Kidney capillary endothelial cell (primary cell): Measurements from ENCODE around the gene BCAN.

Experiments
- DNase-seq: peaks from one replicate; pipeline ENCODE4 v3.0.0-alpha.2; 2018; ENCODE audit warnings: low spot score

Gene BCAN

DNA sequence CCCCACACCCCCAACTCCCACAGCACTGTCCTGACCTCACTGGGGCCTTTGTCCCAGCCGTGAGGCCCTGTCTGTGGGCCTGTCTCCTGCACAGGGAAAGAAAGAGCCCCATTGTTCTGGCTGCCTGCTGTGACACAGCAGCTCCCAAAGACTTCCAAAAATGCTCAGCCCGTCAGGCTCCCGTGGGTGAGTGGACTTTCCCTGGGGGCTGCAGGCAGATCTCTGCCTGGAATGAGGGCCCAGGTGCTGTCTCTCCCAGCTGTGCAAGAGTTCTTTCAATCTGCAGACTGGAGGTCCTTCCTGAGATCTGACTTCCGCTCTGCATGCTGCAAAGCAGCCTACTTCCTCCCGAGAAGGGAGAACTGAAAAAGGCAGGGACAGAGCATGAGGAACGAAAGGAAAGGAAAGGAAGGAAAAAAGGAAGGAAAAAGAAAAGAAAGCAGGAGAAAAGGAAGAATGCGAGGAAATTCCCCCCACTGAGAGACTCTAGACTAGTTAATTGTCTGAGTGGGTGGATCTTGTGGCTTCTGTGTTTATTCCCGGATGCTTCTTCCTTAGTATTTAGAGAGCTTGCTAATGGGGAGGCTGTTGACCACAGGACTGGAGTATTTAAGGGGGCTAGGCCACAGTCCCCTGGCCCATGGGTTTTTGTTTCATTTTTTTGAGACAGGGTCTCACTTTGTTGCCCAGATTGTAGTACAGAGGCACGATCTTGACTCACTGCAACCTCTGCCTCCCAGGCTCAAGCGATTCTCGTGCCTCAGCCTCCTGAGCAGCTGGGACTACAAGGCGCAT lies 20.3 kb downstream of the BCAN start:
- DNase-seq = peak; percentile 52

DNA sequence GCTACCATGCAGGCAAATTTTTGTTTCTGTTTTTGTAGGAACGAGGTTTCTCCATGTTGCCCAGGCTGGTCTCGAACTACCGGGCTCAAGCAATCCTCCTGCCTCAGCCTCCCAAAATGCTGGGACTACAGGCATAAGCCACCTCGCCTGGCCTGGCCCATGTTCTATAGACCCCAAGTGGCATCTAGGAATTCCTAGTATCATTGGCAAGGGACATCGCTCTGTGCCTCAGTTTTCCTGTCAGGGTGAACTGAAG lies 20.8 kb downstream of the BCAN start:
- DNase-seq = no peak

DNA sequence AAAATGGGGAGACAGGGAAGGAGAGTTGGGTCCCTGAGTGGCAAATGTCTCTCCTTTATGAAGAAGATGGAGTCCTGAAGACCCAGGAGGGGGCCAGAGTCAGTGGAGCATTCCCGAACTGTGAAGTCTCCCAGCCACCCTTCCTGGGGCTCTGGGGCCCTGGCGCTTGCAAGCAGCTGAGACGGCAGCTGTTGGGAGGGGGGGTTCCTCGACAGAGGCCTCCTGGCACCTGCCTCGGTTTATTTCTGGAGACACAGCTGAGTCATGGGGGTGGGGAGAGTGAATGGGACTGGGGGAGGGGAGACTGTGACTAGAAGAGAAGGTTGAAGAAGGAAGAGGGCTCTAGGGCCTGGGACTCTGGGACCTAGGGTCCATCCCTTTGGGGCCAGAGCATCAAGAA lies 21.3 kb downstream of the BCAN start:
- DNase-seq = no peak

DNA sequence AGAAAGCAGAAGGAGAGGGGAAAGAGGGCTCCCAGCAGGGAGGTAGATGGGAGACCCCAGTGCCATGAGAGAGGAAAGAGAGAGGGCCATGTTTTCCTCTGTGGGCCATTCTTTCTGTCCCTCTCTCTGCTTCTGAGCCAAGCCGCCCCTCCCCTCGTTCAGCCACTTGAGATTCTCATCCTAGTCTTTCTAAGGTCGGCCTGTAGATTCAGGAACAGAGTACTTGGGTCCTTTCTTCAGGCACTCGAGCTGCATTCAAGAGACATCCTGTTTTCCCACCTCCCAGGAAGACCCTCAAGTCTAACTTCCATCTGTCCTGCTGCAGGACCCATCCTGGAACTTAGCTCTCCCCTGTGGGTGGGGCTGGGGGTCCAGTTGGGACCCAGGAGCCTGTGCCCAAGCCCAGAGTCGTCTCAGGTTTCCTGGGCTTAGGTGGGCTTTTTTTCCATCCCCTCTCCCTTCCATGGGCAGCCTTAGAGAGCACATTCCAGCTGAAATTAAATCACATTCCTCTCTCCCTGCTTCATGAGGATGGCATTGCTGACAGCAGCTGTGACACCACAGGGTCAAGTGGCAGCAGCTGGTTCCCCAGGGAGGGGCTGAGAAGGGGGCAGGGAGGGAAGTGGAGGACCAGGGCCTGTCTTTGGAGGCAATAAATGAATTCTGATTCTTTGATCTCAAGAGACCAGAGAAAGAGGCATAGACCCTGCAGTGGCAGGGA lies 22.3 kb downstream of the BCAN start:
- no peak for DNase-seq

DNA sequence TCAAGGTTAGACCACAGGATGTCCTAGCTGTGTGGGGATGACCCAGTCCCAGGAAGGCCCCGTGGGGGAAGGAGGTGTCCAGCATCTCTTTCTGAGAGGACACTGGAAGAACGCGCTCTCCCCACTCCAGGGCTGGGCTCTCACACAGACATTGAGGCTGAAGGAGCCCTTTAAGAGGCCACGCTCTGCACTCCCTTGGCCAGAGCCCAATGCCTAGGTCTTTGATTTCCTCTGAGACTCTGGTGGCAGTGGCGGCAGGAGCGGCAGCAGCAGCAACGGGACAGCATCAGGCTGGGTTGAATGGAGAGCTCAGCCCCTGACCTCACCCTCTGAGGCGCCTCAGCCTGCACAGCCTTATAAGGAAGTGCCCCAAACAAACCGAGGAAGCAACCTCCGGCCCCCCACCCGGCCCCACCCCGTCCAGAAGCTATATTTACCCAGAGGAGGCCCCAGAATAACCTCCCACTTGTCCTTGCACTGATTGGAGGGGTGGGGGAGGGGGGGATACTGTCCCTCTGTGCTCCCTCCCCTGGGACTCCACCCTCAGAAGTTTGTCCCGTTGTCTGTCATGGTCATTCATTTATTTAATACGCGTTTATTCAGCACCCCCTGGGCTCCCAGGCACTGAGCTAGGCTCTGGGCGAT lies 23.0 kb downstream of the BCAN start:
- peak; percentile 76 for DNase-seq

DNA sequence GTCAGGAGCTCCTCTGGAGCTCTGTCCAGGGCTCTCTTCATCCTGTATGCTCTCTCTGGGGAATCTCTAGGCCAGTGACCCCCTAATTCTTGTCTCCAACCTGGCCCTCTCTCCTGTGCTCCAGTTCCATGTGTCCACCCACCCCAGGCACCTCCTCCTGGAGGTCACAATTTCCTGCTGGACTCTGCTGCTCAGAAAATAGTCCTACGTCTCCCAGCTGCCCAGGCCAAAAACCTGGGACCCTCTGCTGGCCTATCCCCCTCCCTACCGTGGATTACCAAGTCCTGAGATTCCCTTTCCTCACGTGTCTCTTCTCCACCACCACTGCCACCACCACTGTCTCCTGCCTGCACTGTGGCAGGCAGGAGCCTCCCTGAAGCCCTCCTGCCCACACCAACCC lies 23.6 kb downstream of the BCAN start:
- no peak for DNase-seq

DNA sequence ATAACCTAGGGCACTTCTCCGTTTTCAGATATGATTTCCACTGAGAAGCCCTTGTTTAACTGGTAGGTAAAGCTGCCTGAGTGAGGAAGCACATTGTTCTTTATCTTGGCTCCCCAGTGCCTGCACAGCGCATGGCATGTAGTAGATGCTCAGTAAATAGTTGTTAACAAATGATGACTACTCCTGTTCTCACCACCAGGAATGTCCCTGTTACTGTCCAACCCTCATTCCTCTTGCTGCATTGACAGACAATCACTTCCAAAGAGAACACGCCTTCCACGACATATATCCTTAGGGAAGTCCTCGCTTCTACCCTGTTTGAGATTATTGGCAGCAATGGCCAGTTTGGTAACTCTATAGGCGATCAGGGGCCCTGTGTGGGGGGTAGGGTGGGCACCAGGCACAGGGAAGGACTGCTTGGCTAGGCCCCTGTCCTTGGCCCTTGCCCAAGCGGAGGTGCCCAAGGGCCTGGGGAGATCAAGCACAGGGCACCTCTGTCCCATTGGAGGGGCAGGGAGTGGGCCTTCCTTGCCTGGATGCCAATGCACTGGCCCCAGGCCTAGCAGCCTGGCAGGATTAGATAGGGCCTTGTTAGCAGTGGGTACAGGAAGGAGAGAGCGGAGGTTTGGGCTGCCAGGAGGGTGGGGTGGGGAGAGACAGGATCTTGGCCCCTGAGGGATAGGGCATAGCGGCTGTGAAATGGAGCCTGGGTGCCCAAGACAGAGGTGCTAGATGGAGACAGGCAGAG lies 25.1 kb downstream of the BCAN start:
- peak; percentile 48 for DNase-seq

DNA sequence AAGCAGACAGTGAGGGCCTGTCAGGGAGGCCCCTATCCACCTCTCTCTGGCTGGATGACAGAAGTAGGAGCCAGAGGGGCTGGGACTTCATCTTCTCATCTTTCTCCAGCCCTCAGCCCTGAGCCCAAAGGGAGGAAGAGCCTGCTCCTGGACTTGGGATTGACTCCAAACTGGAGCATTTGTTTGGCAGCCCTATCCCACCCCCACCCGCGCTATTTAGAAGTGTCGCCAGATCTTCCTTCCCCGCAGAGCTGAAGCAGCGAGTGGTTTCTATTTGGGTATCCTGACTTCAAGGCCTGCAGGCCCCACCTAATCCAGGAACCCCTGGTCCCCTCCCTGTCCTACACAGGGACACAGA lies 25.7 kb downstream of the BCAN start:
- no peak for DNase-seq

DNA sequence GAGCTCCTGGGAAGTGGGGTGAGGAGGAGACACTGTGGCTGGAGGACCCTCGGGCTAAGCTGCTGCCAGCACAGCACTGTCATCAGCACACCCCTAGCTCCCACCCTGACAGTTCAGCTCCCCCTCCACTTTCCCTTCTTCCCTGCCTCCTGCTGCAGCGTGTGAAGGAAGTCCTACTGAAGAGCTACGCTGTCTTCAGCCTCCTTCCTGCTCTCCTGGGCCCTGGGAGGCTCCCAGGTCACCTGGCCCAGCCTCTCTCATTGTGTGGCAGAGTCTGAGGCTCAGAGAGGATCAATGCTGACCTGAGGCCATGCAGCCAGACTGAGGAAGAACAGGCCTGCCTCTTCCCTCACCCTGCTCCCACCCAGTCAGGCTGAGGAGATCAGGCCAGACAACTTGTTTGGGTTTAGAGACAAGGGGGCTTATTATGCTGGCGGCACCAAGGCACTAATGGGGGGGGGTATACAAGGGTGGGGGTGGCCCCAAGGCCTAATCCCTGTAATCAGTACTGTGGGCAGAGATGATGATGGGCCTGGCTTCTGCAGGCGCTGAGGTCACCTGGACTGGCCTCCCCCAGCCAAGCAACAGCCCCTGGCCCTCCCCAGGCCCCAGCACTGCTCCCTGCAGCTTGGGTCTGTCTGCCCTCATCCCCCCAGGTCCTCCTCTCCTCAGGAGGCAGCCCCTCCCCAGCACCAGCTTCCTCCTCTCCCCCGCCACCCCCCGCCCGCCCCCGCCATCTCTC lies 26.2 kb downstream of the BCAN start:
- no peak for DNase-seq

DNA sequence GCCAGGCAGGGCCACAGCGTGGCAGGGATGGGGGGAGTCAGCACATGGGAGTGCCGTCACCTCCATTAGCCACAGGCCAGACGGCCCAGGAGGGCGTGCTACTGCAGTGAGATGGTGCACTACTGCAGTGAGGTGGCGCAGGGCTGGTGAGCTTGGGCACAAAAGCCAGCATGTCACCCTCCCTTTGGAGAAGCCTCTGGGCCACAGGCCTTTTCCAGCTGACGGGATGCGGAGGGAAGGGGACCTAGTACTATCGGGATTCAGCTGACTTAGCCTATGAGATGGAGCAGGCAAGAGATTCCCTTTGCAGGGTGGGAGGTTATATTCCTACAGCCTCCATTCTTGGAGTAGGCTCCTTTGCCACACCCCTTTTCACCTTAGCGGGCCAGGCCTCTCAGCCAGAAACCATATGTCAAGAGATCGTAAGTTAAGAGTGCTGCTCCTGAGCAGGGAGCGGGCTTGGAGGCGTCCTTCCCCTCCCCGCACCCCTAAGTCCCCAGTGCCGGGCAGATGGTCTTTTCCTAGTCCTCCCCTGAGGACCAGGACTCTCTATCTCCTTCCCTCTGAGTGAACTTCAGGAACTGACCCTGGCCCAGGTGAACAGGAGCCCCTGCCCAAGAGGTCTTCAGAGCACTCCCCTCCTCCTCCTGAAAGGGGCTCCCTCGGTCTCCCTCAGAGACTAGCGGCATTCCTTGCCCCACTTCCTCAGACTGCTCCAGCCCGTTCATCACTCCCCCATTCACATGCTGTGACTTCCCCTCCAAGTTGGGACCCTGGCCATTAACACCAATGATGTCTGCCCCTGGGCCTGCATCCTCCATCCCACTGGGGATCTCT lies 27.1 kb downstream of the BCAN start:
- no peak for DNase-seq

DNA sequence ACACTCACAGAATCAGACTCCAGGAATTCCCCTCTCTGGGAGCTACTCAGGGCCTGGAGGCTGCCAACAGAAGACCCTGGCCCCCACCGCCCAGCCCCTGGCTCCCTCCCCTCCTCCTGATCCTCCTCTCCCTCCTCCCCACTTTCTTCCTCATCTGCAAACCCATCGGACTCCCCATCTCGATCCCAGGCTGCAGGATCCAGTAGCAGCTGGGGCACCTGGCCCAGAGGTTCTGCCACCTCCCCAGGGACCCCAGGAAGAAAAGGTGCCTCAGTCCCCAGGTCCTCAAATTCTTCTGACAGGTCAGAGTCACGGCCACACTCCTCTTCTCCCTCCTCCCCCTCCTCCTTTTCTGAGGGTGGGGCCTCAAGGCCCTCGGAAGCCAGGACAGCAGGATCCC lies 27.9 kb downstream of the BCAN start:
- DNase-seq = no peak

DNA sequence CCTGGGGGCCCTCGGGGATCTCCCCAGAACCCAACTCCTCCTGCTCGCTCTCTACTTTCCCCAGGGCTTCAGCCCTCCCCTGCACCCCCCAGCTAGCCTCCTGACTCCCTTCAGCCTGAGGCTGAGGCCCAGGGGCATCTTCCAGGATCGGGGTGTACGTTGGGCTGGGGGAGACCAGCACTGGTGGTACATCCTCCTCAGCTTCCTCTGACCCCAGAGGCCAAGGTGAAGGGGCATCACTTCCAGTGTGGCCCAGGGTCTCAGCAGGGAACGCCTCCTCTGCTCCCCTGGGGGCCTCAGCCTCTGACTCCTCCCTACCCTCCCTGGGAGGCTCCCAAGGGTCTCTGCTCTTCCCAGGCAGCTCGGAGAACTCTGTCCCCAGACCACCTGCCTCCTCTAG lies 28.4 kb downstream of the BCAN start:
- DNase-seq = no peak

DNA sequence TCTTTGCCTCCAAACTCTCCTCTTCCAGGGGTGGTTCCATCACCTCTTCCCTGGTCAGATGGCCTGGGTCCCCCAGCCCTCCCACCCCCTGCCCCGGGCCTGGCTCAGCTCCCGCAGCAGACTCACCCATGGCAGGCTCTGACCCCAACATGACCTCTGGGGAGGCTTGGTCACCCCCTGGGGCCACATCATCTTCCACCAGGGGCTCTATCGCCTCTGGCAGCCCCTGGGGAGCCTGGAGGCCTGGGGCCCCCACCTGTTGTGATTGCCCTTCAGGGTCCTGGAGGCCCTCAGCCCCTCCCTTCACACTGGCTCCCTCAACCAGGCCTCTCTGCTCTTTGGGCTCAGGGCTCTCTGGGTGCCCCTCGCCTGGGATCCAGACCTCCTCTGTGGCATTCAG lies 28.9 kb downstream of the BCAN start:
- DNase-seq = no peak

DNA sequence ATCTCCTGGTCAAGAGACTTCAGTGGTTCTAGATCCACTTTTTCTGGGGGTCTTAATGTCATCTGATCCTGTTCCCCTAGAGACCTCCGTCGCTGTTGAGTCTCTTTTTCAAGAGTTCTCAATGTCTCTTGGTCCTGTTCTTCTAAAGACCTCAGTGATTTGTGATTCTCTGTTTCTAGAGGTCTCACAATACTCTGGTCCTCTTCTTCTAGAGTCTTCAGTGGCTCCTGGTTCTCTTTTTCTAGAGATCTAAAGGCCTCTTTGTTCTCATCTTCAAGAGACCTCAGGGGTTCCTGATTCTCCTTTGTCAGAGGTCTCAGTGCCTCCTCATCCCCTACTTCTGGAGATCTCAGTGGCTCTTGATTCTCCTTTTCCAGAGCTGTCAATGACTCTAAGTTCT lies 29.9 kb downstream of the BCAN start:
- DNase-seq = no peak

DNA sequence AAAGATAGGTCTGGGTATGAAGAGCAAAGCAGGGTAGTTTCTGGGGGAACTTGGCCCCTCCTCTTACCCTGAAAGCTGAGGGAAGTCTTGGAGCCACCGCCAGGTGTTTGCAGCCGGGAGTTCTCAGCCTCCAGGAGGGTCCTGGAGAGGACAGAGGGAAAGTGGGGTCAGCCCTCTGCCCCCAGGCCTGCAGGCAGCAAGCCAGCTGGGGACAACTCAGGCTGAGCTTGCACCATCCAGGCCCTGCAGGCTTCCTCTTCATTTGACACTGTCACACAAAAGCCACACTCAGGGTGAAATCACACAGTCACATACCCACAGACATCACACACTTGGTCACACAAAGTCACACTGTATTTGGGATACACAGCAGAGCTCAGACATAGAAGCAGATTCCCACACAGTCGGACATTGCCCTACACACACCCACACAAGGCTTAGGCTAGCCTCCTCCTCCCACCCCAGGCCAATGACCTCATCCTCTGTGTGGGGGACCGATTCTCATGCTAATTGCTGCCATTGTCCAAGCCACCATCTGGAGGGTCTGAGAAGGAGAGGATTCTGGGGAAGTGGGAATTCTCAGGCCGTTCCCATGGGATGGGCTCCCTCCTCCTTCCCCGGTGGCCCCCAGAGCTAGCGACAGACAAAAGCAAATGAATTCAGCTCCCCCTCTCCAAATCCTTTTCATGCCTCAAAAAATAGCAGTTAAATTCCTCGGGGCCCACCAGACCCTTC lies 31.6 kb downstream of the BCAN start:
- DNase-seq = no peak

DNA sequence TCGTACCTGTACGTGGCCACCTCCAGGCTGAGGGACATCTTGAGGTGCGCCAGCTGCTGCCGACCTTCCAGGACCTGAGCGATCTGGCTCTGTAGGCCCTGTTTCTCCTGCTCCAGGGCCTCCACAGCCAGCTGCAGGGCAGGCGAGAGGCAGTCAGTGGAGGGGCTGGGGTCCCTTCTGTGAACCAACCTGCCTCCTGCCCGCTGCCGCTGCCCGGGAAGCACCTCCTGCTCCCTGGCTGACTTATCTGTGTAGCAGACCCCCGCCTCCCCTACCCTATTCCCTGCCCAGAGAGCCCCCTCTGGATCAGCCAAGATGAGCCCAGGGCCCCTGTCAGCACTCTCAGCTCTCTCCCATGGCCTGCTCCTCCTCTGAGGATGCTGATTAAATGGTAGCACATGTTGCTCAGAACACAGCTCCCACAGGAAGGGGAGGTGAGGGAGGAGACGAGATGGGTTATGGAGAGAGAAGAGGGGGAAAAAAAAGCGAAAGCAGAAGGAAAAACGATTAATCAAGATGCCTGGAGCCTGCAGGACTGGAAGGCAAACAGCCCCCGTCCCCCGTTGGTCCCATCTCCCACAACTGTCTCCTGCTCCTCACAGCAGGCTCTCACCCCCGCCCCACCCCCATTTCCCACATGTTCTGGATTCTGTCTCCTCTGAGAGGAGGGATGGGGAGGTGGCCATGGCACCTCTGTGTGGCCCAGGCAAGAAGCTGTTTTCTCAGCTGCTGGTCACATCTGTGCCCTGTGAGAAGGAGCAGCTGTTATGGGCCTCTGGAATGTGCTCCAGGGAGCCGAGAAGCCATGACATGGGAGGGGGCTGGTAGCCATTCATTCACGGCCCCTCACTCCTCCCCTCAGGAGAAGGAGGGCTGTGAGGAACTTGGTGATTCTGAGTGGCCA lies 33.5 kb downstream of the BCAN start:
- DNase-seq = no peak

DNA sequence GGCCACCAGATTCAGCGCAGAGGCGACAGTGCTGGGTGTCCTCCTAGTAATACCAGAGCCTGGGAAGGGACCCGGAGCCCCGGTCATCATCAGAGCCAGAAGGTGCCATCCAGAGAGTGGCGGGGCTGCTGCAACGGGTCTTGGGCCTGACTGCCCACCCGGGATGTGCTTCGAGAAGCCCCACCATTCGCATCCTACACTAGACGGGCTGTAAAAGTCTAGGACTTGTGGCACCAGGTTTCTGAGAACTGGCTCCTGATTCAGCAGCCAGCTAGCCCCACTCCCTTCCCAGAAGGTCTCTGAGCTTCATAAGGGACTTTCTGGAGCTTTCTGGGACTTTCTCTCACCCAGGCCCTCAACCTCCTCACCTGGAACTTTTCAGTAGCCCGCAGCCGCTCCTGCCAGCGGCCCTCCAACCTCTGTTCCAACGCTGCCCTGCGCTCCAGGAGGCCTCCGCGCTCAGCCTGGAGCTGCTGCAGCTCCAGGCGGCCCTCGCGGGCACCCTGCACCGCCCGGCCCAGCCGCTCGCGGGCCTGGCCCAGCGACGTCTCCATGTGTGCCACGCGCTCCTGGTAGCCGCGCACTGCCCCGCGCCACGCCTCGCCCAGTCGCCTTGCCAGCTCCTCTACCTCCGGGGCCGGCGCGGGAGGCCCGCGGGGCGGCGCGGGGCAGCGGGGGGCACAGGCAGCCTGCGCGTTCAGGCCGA lies 34.4 kb downstream of the BCAN start:
- no peak for DNase-seq

DNA sequence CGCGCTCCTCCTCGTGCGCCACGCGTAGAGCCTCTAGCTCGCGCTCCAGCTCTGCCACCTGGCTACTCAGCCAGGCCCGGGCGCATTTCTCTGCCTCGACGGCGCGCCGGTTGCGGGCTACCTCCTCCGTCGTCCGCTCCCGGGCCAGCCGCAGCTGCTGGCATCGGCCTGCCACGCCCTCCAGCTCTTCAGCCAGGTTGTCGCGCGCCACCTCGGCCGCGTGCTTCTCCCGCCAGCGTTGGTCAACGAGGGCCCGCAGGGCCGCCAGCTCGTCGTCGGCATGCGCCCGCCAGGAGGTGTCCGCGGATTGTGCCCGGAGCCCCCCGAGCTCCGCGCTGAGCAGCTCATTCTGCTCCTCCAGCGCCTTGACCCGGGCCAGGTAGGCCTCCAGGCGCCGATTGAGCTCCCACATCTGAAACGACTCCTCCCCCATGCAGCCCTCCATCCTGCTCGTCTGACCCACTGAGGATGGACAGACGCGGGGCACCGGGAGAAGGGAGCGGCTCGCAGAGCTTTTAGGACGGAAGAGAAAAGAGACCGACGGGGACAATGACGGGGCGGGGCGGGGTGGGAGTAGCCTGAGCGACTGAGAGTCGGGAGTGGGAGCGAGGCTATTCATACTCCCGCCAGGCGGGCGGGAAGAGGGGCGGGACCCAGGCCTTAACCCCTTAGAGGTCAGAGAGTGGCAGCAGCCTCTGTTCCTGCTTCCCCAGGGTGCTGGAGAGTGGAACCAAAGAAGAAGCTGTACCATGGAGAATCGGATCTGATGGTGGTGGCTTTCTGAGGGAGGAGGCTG lies 35.1 kb downstream of the BCAN start, which contains the start of gene NES:
Gene NES, minus strand, starts transcription at position 588 of the 796 bp plus-strand sequence. Its CDS starts 143 bp downstream, at position 445.
- DNase-seq = peak; percentile 85
